ENCODE measurements around the gene DYRK1A. TPM values are rescaled to one million over a fixed set of nuclear protein-coding genes. Genes with fewer than 3 reads are reported as not detected.
"Not testable (repeated sequence)": the region's sequence is repeated elsewhere in the genome, so short reads cannot be mapped to it uniquely, and the experiment has no call there.

The DYRK1A gene
- total RNA-seq, 1 donor from 2014 or later, result 72.9 TPM

DNA sequence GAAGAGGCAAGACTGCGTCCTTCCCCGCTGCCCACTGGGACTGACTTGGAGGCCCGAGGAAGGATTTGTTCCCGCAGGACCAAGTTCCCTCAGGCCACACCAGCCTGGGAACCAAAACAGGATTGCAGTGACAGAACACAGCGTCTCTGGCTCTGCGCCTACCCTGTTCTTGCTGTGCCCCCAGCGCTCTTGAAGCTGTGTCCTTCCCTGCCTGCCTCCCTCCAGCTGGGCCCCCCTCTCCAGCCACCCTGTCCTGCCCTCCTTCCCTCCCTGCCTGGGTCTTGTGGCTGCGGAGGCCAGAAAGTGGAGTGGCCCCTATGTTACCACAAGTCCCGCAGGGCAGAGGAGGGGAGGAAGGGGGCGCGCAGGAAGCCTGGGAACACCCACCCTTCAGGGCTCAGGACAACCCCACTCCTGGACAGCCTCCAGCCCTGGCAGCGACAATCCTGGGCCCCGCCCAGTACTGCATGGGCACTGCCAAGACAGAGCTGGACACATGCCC lies 164.9 kb downstream of the DYRK1A start:
- peak; percentile 80 for DNase-seq (ENCODE audit: low spot score)
- intact Hi-C loops (cut with DNase I), result no loop called here

DNA sequence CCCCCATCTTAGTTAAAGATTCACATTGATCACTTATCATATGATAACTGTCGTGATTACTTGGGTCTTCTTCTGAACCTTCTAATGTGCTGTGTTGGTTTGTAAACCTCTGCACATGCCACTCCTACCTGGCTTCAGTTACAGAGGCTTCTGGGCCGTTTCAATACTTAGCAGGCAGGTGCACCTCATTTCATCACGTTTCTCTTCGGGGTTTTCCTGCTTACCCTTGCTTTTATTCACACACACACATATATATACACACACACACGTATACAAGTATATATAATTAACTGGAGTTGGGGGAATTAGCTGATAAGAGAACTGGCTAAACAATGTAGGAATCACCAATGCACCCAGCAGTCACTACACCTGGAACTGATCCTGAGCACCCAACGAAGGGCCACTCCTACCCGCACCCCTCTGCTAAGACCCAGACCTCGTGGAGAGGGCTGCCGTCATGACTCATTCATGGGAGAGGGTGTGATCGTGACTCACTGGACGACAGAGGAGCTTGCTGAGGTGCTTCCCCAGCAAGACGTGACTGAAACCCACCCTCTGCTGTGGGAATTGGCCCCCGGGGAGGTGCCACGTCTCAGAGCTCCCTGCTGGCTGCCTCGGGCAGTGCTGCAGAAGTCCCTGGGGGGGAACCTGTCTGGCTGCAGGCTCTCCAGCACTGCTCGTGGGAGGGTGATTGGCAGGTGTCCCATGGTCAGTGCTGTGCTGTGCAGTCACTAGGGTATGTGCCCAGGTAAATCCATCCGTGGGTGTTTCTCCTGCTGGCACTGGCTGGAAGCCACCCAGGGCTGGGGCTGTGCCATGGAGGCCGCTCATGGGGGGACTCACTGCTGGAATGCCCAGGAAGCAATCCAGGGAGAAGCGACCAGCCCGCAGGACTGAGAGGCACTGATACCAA lies 166.6 kb downstream of the DYRK1A start:
- intact Hi-C loops (cut with DNase I), result no loop called here
- DNase-seq (ENCODE audit: low spot score), result no peak

DNA sequence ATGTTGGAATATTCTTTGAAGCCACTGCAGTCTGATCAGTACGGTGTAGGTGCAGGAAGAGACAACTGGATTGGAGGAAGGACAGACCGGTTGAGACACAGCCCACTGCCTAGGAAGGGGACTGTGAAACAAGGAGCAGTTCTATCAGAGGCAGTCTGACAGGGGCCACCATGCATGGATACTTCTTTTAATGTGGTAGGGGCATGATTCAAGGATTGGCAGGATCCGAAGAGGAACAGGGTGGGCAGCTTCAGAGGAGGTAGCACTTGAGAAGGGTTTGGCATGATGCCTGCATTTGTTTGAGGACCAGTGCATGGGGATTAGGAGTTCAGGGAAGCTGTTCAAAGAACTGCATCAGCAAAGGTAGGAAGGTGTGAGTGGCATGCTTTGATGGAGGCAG lies 167.9 kb downstream of the DYRK1A start:
- intact Hi-C loops (cut with DNase I), result no loop called here
- no peak for DNase-seq (ENCODE audit: low spot score)

DNA sequence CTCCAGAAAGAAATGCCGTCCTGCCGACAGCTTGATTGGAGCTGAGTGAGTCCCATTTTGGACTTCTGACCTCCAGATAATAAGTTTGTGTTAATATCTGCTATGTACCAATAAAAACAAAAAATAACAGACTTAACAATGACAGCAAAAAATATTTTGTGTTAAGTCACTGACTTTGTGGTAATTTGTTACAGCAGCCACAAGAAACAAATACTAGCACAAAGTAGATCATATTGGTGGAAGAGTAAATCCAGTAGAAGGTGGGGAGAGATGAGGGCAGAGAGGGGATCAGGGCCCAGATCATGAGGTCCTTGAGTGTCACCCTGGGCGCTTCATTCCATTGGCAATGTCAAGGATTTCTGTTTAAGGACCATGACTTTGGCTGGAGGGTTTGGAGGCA lies 168.6 kb downstream of the DYRK1A start:
- DNase-seq (ENCODE audit: low spot score), result no peak
- intact Hi-C loops (cut with DNase I), result no loop called here

DNA sequence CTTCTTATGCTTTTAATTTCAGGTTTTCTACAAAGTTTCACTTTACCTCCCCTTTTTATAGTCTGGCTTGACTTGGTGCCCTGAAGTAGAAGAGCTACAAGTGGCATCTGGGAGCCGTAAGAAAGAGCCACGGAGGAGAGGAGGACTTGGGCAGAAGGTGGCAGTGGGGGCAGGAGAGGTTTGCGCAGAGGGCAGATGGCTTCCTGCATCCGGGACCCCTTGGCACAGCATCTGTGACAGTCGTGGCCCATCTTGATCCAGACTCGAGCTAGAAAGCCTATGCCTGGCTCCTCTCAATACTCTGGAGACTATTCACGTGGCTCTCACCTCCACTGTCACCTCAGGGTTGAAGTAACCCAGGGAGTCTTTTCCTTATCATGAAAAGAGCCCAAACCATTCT lies 169.1 kb downstream of the DYRK1A start:
- intact Hi-C loops (cut with DNase I), result no loop called here

DNA sequence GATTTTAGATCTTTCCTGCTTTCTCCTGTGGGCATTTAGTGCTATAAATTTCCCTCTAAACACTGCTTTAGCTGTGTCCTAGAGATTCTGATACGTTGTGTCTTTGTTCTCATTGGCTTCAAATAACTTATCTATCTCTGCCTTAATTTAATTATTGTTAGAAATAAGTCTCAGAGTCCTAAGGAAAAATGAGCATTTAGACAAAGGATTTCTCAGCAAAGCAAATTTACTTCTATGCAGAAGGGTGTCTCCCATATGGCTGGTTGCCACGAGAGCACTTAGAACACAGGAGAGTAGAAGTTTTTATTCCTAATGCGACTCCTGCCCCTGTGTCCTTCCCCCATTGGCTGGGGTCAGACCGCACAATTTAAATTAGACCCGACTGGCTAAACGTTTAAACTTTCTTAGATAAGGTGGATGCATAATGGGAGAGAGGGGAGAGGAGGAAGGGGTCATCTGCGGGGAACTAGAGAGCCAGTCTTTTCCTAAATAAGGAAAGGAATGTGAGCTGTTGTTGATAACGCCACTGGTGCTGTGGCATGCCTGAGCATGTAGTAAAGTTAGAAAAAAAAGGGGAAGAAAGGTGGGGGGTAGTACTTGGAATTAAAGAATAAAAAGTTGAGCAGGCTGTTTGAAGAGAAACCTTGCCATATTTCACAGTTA lies 170.2 kb downstream of the DYRK1A start:
- no peak for DNase-seq (ENCODE audit: low spot score)

More for the DNA sequence above, 169.1 kb downstream of the DYRK1A start:
- DNase-seq (ENCODE audit: low spot score), result no peak

DNA sequence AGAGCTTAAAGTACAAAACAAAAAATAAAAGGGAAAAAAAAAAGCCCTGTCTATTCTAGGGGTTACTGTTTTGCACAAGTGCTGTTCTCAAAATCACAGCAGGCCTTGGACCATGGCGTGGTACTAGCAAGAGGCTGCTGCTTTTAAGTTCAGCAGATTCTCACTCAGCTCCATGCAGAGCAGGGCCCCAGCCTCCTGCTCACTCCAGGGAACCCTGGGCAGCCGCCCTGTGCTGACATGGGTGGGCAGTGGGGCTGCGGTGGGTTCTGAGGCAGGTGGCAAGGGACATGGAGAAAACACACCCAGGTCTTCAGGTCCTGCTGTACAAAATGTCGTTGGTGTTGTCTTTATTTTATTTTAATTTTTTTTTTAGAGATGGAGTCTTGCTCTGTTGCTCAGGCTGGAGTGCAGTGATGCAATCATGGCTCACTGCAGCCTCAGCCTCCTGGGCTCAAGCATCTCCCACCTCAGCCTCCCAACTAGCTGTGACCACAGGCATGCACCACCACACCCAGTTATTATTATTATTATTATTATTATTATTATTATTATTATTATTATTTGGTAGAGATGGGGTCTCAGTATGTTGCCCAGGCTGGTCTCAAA lies 170.9 kb downstream of the DYRK1A start:
- intact Hi-C loops (cut with DNase I), result no loop called here
- DNase-seq (ENCODE audit: low spot score), result no peak

More for the DNA sequence above, 170.2 kb downstream of the DYRK1A start:
- intact Hi-C loops (cut with DNase I), result no loop called here

DNA sequence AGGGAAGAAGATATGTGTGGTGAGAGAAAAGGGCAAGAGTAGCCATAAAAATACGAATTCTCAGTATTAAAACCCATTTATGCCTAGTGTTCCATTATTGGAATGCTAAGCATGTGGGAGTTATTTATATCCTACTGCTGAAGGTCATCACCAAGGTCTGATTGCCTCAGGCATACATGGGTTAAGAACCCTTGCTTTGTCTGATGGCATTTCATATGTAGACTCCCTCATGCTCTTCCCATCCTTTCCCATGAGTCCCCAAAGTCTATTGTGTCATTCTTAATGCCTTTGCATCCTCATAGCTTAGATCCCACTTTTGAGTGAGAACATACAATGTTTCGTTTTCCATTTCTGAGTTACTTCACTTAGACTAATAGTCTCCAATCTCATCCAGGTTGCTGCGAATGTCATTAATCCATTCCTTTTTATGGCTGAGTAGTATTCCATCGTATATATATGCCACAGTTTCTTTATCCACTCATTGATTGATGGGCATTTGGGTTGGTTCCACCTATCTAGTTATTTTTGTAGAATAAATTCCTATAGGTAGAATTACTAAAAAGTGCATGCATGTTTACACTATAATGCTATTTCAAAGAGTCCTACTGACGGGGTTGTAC lies 172.5 kb downstream of the DYRK1A start:
- intact Hi-C loops (cut with DNase I), result no loop called here
- no peak for DNase-seq (ENCODE audit: low spot score)

DNA sequence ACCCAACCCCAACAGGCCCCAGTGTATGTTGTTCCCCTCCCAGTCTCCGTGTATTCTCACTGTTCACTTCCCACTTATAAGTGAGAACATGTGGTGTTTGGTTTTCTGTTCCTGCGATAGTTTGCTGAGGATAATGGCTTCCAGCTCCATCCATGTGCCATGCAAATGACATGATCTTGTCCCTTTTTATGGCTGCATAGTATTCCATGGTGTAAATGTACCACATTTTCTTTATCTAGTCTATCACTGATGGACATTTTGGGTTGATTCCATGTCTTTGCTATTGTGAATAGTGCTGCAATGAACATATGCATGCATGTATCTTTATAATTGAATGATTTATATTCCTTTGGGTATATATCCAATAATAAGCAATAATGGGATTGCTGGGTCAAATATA lies 174.6 kb downstream of the DYRK1A start:
- intact Hi-C loops (cut with DNase I); DNase-seq (ENCODE audit: low spot score): not testable (repeated sequence)

DNA sequence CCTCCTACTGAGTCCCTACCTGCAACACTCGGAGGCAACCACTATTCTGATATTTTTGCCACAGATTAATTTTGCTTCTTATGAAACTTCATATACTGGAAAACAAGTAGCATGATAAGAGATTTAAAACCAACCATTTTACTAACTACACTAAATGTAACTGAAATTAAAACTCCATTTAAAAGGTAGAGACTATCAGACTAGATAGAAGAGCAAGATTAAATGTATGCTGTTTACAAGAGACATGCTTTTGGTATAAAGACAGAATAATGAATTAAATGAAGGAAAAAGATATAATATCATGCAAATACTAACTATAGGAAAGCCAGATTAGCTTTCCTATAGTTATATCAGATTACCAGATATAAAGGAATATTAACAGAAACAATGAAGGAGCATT lies 175.9 kb downstream of the DYRK1A start:
- intact Hi-C loops (cut with DNase I), result no loop called here

DNA sequence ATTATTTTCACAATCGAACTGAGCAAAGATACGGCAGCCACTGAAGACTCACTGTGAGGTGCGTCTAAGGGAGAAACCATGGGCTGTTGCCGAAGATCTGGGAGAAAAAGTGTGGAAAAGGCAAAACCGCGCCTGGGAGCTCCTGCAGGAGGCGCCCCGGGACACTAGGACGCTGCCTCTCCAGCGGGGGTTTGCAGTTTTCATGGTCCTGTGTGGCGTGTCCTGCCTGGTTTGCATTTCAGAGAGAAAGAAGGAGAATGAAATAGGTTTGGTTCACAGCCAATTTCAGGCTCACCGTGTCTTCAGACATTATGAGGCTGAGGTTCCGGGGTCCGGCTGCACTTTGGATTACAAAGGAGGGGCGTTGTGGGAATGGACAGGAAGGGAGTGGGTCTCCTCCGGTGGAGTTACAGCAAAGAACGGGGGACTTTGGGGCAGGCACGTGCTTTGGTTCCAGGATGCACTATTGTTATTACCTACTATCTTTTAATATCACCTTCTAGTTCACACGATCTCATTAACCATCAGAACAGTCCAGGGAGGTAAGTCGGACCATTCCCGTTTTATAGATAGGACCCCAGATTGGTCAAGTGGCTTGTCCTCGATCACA lies 179.8 kb downstream of the DYRK1A start:
- no peak for DNase-seq (ENCODE audit: low spot score)
- intact Hi-C loops (cut with DNase I), result no loop called here

More for the DNA sequence above, 175.9 kb downstream of the DYRK1A start:
- DNase-seq (ENCODE audit: low spot score), result no peak

DNA sequence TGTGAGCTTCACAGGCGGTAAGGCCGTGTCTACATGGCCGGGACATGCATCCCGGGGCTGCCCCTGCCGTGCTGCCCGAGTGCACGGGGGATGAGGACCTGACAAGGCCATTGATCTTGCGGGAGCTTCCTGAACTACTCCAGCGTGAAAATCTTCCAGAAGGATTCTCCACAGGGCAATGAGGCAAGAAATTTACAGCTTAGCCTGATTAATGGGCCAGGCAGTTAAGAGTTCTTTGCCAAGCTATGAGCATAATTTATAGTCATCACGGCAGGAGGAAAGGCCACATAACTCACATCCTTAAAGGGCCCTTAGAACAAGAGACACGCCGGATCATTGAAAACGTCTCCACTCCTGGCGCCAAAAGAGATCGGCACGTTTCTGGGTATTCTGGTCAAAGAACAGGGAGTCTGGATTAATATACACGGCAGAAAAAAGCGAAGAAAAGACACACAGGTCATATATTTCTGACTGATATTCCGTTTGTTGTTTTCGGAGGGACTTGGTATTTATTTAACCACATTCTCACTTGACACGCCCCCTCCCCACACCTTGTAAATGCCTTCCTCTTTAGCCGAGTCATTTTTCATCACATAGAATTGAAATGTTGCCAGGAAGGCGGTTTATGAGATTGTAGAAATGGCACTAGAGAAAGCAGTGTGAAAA lies 180.5 kb downstream of the DYRK1A start:
- intact Hi-C loops (cut with DNase I), result no loop called here
- DNase-seq (ENCODE audit: low spot score), result no peak

DNA sequence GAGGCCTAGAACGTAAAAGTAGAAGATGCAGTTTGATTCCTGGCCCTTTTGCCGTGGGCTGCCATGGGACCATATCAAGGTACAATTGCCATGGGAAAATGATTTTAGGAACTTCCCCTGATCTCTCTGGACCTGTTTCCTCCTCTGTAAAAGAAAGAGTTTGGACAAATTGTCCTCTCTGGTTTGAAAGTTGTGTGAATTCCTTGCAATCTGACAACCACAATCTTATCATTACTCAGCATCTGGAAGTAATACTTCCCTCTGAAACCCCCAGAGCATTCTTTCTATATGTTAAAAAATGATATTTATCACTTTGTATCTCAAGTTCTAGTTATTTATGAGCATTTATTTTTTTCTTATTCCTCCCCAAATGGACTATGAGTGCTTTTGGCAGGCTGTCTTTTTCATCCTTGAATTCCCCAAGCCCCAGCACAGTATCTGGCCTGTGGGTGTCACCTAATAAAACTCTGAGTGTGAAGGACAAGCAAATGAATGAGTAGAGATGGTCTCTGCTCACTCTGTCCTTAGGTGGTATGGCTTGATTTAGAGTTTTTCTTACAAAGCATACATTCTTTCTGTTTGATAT lies 181.1 kb downstream of the DYRK1A start:
- intact Hi-C loops (cut with DNase I), result no loop called here
- no peak for DNase-seq (ENCODE audit: low spot score)

DNA sequence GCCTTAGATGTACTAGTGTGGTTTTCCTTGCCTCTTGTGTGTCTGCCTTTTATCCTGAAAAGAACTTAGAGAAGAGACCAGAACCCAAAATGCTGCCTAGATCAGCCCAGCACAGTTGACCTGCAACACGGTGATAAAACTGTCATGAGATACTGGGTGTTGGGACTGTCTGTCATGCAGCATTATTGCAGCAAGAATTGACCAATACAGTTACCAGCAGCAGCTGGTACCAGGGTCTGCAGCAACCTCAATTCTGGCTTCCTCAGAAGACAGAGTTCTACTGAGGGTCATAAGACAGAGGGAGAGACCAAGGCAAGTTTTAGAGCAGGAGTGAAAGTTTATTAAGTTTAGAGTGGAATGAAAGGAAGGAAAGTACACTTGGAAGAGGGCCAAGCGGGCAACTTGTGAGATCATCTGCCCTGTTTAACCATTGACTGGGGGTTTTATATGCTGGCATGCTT lies 182.0 kb downstream of the DYRK1A start:
- no peak for DNase-seq (ENCODE audit: low spot score)
- intact Hi-C loops (cut with DNase I), result no loop called here

DNA sequence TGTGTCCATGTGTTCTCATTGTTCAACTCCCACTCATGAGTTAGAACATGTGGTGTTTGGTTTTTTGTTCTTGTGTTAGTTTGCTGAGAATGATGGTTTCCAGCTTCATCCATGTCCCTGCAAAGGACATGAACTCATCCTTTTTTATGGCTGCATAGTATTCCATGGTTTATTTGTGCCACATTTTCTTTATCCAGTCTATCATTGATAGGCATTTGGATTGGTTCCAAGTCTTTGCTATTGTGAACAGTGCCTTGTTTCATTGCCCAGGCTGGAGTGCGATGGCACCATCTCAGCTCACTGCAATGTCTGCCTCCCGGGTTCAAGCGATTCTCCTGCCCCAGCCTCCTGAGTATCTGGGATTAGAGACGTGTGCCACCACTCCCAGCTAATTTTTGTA lies 183.2 kb downstream of the DYRK1A start:
- DNase-seq (ENCODE audit: low spot score), result not testable (repeated sequence)
- intact Hi-C loops (cut with DNase I), result loop anchor here (10.0 kb wide), 1 partner anchor 215 kb away; no protein-coding TSS in a partner anchor

DNA sequence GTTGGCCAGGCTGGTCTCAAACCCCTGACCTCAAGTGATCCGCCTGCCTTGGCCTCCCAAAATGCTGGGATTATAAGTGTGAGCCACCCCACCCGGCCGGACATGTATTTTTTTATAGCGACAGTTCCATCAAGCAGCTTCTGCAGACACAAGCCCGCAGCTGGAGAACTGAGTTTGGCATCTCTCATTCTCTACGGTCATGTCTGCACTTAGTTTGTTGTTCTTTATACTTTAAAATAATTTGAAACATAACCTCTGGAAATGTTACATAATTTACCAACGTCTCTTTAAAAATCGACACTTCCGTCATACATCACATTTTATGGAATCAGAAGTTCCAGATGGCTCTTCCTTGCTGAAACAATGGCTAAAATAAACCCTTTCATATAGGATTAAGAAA lies 183.6 kb downstream of the DYRK1A start:
- DNase-seq (ENCODE audit: low spot score), result no peak
- intact Hi-C loops (cut with DNase I), result loop anchor here (10.0 kb wide), 1 partner anchor 215 kb away; no protein-coding TSS in a partner anchor

DNA sequence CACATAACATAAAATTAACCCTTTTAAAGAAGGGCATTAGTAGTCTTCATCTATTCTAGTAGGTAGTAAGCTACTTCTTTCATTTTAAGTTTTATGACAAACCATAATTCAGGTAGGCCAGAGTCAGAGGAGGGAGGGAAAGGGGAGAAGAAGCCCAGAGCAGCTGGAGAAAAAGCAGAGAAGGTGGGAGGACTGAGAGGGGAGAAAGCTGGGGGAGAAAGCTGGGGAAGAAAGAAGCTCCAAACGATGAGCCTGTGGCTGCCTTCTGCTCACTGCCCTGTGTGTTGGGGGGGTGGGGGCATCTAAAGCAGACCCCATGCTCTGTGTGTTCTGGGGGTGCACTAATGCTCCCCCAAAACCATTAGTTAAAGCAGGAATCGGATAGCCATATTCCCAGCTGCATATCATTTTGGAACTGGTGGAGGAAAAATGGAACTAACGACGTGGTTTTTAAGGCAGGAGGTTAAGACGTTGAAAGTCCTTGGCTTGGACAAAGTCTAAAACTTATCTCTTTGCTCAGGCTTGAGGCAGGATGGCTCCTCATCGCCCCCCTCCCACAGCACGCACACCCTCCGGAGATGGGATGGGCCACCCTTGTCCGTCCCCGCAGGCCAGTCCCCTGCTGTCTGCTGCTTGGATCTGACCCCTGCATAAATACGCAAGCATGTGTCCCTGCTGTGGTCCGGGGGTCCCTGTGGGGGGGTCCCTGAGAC lies 184.2 kb downstream of the DYRK1A start:
- intact Hi-C loops (cut with DNase I), result loop anchor here (10.0 kb wide), 1 partner anchor 216 kb away; no protein-coding TSS in a partner anchor
- peak; percentile 35 for DNase-seq (ENCODE audit: low spot score)
